Measurements from ENCODE around the gene GAB2. TPM values are rescaled to one million over a fixed set of nuclear protein-coding genes. Genes with fewer than 3 reads are reported as not detected.
"Not testable (repeated sequence)": the region's sequence is repeated elsewhere in the genome, so short reads cannot be mapped to it uniquely, and the experiment has no call there.

Gene GAB2, protein sequence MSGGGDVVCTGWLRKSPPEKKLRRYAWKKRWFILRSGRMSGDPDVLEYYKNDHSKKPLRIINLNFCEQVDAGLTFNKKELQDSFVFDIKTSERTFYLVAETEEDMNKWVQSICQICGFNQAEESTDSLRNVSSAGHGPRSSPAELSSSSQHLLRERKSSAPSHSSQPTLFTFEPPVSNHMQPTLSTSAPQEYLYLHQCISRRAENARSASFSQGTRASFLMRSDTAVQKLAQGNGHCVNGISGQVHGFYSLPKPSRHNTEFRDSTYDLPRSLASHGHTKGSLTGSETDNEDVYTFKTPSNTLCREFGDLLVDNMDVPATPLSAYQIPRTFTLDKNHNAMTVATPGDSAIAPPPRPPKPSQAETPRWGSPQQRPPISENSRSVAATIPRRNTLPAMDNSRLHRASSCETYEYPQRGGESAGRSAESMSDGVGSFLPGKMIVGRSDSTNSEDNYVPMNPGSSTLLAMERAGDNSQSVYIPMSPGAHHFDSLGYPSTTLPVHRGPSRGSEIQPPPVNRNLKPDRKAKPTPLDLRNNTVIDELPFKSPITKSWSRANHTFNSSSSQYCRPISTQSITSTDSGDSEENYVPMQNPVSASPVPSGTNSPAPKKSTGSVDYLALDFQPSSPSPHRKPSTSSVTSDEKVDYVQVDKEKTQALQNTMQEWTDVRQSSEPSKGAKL
- total RNA-seq (10 to 100 TPM; 43.8 to 59.6 TPM), polyA plus RNA-seq (ENCODE audit: insufficient read length in 6 of 6) (10 to 100 TPM; 18.8 to 20.7 (median 19.4) TPM)
- long read RNA-seq, donor 1, partial matches to known transcripts, result 5 of 7 reads
- long read RNA-seq, donor 1, other reads (novel, unspliced or antisense), result 0 of 7 reads
- long read RNA-seq, donor 2, partial matches to known transcripts, result 5 of 5 reads
- long read RNA-seq, donor 2, other reads (novel, unspliced or antisense), result 0 of 5 reads
- long read RNA-seq, donor 3, full-length matches to known transcripts, result 1 of 1 reads
- long read RNA-seq, donor 3, partial matches to known transcripts, result 0 of 1 reads
- long read RNA-seq, donor 3, other reads (novel, unspliced or antisense), result 0 of 1 reads
- long read RNA-seq, donor 4, partial matches to known transcripts, result 0 of 3 reads
- long read RNA-seq, donor 4, other reads (novel, unspliced or antisense), result 3 of 3 reads
- long read RNA-seq, donor 5, full-length matches to known transcripts, result 1 of 1 reads
- long read RNA-seq, donor 5, partial matches to known transcripts, result 0 of 1 reads
- long read RNA-seq, donor 5, other reads (novel, unspliced or antisense), result 0 of 1 reads
- long read RNA-seq, donor 6, result 0 reads
- long read RNA-seq, donor 7, full-length matches to known transcripts, result 2 of 2 reads
- long read RNA-seq, donor 7, partial matches to known transcripts, result 0 of 2 reads
- long read RNA-seq, donor 7, other reads (novel, unspliced or antisense), result 0 of 2 reads
- long read RNA-seq, donor 8, full-length matches to known transcripts, result 1 of 1 reads
- long read RNA-seq, donor 8, partial matches to known transcripts, result 0 of 1 reads
- long read RNA-seq, donor 8, other reads (novel, unspliced or antisense), result 0 of 1 reads
- long read RNA-seq, donor 9, result 0 reads
- long read RNA-seq, donor 10, partial matches to known transcripts, result 2 of 3 reads
- long read RNA-seq, donor 10, other reads (novel, unspliced or antisense), result 1 of 3 reads
- long read RNA-seq, donor 11, full-length matches to known transcripts, result 1 of 6 reads
- long read RNA-seq, donor 11, partial matches to known transcripts, result 5 of 6 reads
- long read RNA-seq, donor 11, other reads (novel, unspliced or antisense), result 0 of 6 reads
- long read RNA-seq, donor 12, result 0 reads

- H3K4me1 ChIP-seq, result peaks cover 6 to 73% of the 10 kb centered on the region in 2 donors
- H3K27me3 ChIP-seq, result no peaks in the 10 kb centered on the region
- no peak for TF ChIP-seq CTCF (IDR thresholded peaks at IDR 0.05)
- intact Hi-C loops (cut with DNase I), result loop anchor here in 1 of 2 donors (10.0 kb wide), 2 partner anchors 147 to 193 kb away; no protein-coding TSS in a partner anchor
- ATAC-seq (peak; percentile 4), DNase-seq (peak in 1 of 4 donors; percentile 53)
- peak within 1 kb of the TSS; percentile 99 for H3K27ac ChIP-seq
- H3K9me3 ChIP-seq, result no peaks in the 10 kb centered on the region
- H3K36me3 ChIP-seq, result no peaks in the 10 kb centered on the region
- H3K4me3 ChIP-seq, result peak within 1 kb of the TSS; percentile 71 to 82
Observed at GRCh38 chr11:78417175-78417887, at the start of gene GAB2. Gene GAB2 (minus strand): TSS chr11:78417820. CDS start chr11:78417720, 100 bp downstream.

DNA sequence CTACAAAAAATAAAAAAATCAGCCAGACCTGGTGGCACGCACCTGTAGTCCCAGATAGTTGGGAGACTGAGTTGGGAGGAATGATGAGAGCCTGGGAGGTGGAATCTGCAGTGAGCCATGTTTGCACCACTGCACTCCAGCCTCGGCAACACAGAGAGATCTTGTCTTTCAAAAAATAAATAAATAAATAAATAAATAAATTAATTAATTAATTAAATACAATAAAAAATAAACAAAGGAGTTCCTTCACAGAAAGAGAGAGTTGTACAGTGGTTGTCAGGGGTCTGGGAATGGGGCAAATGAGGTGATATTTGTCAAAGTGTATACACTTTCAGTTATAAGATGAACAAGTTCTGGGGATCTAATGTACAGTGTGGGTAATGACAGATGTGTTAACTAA, 49.8 kb upstream of the GAB2 start:
- ATAC-seq, result no peak
- no peak for DNase-seq

DNA sequence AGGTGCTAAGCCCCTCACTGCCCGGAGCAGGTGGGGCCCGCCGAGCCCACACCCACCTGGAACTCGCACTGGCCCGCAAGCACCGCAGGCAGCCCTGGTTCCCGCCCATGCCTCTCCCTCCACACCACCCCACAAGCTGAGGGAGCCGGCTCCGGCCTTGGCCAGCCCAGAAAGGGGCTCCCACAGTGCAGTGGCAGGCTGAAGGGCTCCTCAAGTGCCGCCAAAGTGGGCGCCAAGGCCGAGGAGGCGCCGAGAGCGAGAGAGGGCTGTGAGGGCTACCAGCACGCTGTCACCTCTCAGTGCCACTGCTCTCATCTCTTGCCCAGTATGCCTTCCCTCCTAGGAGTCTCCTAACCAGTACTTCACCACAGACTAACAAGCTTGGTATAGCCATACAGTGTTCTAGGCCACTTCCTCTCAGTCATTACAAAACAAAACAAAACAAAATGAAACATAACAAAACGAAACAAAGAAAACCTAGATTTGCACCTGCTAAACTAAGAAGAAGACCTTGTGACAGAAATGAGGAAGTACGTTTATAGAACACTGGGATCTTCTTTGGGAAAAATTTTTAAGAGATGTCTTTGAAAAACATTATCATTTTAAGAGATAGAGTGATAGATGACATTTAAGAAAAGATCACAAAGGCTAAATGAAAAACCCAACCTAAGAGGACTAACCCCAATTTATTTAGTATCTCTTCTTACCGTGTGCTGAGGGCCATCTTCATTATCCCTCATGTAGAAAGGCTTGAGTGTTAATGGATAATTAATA, 47.7 kb upstream of the GAB2 start:
- H3K27ac ChIP-seq, result peak overlapping the region in 1 of 2 donors; percentile 37
- peaks cover 0 to 30% of the 10 kb centered on the region in 2 donors for H3K36me3 ChIP-seq
- no peaks in the 10 kb centered on the region for H3K9me3 ChIP-seq
- no peak overlapping the region for H3K4me3 ChIP-seq
- DNase-seq (peak in 1 of 4 donors; percentile 55), ATAC-seq (peak; percentile 26)
- no peaks in the 10 kb centered on the region for H3K27me3 ChIP-seq
- no peaks in the 10 kb centered on the region for H3K4me1 ChIP-seq
- no peak for TF ChIP-seq CTCF (IDR thresholded peaks at IDR 0.05)
- intact Hi-C loops (cut with DNase I), result no loop called here

More for the DNA sequence above, 49.8 kb upstream of the GAB2 start:
- Histone ChIP-seq H3K27me3 (no peaks in the 10 kb centered on the region), H3K36me3 (peaks cover 0 to 27% of the 10 kb centered on the region in 2 donors), H3K9me3 (no peaks in the 10 kb centered on the region), H3K27ac (no peak overlapping the region), H3K4me3 (no peak overlapping the region), H3K4me1 (no peaks in the 10 kb centered on the region)
- TF ChIP-seq CTCF (IDR thresholded peaks at IDR 0.05), result no peak
- intact Hi-C loops (cut with DNase I), result no loop called here

- ATAC-seq; H3K27me3 ChIP-seq; intact Hi-C loops (cut with DNase I); H3K9me3 ChIP-seq; H3K4me3 ChIP-seq; DNase-seq; H3K4me1 ChIP-seq: not testable (repeated sequence)
- peak overlapping the region in 1 of 2 donors; percentile 37 for H3K27ac ChIP-seq
- H3K36me3 ChIP-seq, result peaks cover 0 to 36% of the 10 kb centered on the region in 2 donors
Observed at GRCh38 chr11:78464787-78465168, 47.2 kb upstream of the GAB2 start.

Measured in left lung (tissue), 14 donors.